Measurements from ENCODE around the gene WWC2. TPM values are rescaled to one million over a fixed set of nuclear protein-coding genes. Genes with fewer than 3 reads are reported as not detected.

Gene WWC2
- total RNA-seq, 1 donor from 2014 or later = 17.3 TPM

GRCh38 chr4:183327827-183328226 lies 228.8 kb downstream of the WWC2 start:
- DNase-seq (ENCODE audit: low read depth) = no peak

- no peak for DNase-seq (ENCODE audit: low read depth)
Measured at GRCh38 chr4:183328832-183329231, 229.8 kb downstream of the WWC2 start.

- DNase-seq (ENCODE audit: low read depth) = no peak
Measured at GRCh38 chr4:183329244-183329643, 230.2 kb downstream of the WWC2 start.

GRCh38 chr4:183329954-183330742 lies 231.1 kb downstream of the WWC2 start:
- DNase-seq (ENCODE audit: low read depth) = no peak

- DNase-seq (ENCODE audit: low read depth) = no peak
Measured at GRCh38 chr4:183330841-183331240, 231.8 kb downstream of the WWC2 start.

GRCh38 chr4:183332447-183332846 lies 233.4 kb downstream of the WWC2 start:
- DNase-seq (ENCODE audit: low read depth) = no peak

GRCh38 chr4:183333202-183333601 lies 234.1 kb downstream of the WWC2 start:
- no peak for DNase-seq (ENCODE audit: low read depth)

- DNase-seq (ENCODE audit: low read depth) = no peak
Measured at GRCh38 chr4:183333983-183334382, 234.9 kb downstream of the WWC2 start.

- DNase-seq (ENCODE audit: low read depth) = peak; percentile 81
Measured at GRCh38 chr4:183335369-183335940, 236.4 kb downstream of the WWC2 start.

- no peak for DNase-seq (ENCODE audit: low read depth)
Measured at GRCh38 chr4:183337349-183337748, 238.3 kb downstream of the WWC2 start.

GRCh38 chr4:183337833-183338232 lies 238.8 kb downstream of the WWC2 start:
- no peak for DNase-seq (ENCODE audit: low read depth)

GRCh38 chr4:183342541-183343533 lies 243.8 kb downstream of the WWC2 start:
- no peak for DNase-seq (ENCODE audit: low read depth)

- DNase-seq (ENCODE audit: low read depth) = no peak
Measured at GRCh38 chr4:183343730-183344129, 244.7 kb downstream of the WWC2 start.

- no peak for DNase-seq (ENCODE audit: low read depth)
Measured at GRCh38 chr4:183344523-183345255, 245.6 kb downstream of the WWC2 start.

GRCh38 chr4:183345261-183345660 lies 246.2 kb downstream of the WWC2 start:
- no peak for DNase-seq (ENCODE audit: low read depth)

GRCh38 chr4:183347146-183347545 lies 248.1 kb downstream of the WWC2 start:
- DNase-seq (ENCODE audit: low read depth) = no peak

GRCh38 chr4:183347566-183347965 lies 248.5 kb downstream of the WWC2 start:
- DNase-seq (ENCODE audit: low read depth) = no peak

- DNase-seq (ENCODE audit: low read depth) = no peak
Measured at GRCh38 chr4:183348136-183348535, 249.1 kb downstream of the WWC2 start.

GRCh38 chr4:183348706-183349659 lies 249.9 kb downstream of the WWC2 start:
- peak; percentile 61 for DNase-seq (ENCODE audit: low read depth)

GRCh38 chr4:183349673-183350072 lies 250.6 kb downstream of the WWC2 start:
- DNase-seq (ENCODE audit: low read depth) = no peak
